ENCODE data around the gene SLC6A15.

DNA sequence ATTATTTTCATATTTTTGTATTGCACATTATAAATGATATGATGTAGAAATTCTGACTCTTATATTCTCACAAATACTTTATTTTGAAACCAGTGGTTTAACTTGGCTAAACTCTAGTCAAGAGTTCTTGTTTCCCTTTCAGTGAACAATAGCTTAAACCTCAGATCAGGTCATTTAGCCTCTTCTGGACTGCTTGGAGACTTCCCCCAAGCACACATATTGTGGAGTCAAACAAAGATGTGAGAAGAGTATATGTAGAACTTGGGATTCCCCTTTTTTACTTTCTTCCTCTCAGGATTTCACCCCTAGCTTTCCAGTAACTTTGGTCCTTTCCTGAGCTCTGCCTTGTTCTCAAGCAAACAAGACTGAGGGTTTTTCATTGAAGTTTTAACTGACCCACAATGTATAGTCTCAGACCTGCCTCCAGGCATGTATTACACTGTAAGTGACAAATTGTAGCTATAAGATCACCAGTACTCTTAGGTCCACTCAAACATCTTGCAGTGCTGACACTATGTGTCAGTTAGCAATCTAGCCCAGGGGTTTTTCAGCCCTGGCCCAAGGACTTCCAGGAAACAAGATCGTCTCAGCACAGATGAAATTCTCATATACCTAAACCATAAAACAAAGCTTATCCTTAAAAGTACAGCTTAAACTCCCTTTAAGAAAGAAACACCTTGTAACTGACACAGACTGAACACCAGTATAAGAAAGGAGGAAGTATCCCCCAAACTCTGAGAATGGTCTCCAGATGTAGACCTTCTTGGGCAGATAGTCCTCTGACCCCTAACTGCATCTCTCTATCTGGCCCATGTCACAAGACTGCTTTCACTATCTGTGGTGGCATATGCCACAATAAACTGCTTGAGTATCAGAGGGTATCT is 98.6 kb downstream of the SLC6A15 start:
- TF ChIP-seq POLR2A (conservative IDR thresholded peaks at IDR 0.05) (no peak), ZBTB2 (IDR thresholded peaks at IDR 0.05) (no peak), TBP (optimal IDR thresholded peaks at IDR 0.05; ENCODE audit: low read depth, low read length) (no peak), SIN3B (IDR thresholded peaks at IDR 0.05; ENCODE audit: low read depth) (no peak), ZFP30 (CRISPR knock-in tag; IDR thresholded peaks at IDR 0.05; ENCODE audit: borderline replicate concordance) (no peak), ZNF134 (CRISPR knock-in tag; conservative IDR thresholded peaks at IDR 0.05) (no peak), CTCF (IDR thresholded peaks at IDR 0.05 in 2 of 3, conservative IDR thresholded peaks at IDR 0.05 in 1 of 3; ENCODE audit: insufficient read depth in 2 of 3, low read depth in 1 of 3, low read length in 3 of 3) (no peak), SAFB2 (IDR thresholded peaks at IDR 0.05; ENCODE audit: borderline replicate concordance, low read depth, low read length, severe bottlenecking) (no peak), SMARCA5 (IDR thresholded peaks at IDR 0.05) (no peak), ZNF445 (CRISPR knock-in tag; IDR thresholded peaks at IDR 0.05; ENCODE audit: low read depth) (no peak)

All from K562 (cell line).